HEK293 (cell line): ENCODE data around the gene USP12.

Experiments
- CTCF ChIA-PET: fragments of 350-600 bp; formaldehyde crosslinking; extraction: SDS; loops from one replicate; lab custom pipeline; 2021; ENCODE audit warnings: antibody characterized with exemption; lab: Yijun Ruan, JAX
- POLR2A ChIA-PET: fragments of 300-600 bp; formaldehyde crosslinking; extraction: SDS; loops from one replicate; lab custom pipeline; 2020; ENCODE audit warnings: antibody characterized with exemption, inconsistent platforms; lab: Yijun Ruan, JAX
- H3K27ac ChIP-seq: fragments of 200-500 bp; sonication (Bioruptor generic); 2 replicates; pipeline ENCODE4 v1.5.1; 2014; ENCODE audit warnings: low read depth, low read length, control low read depth, inconsistent platforms; ENCODE audit errors: extremely low read depth
- H3K36me3 ChIP-seq, 2 experiments: fragments of 200-500 bp in 1 of 2; sonication (Bioruptor generic) in 1 of 2; 1 replicate in 1 of 2; 2 replicates in 1 of 2; pipeline ENCODE4 v1.5.1; 2014 to 2017; ENCODE audit warnings: inconsistent platforms in 2 of 2, low read length in 2 of 2; ENCODE audit not compliant: control insufficient read depth in 2 of 2, insufficient read depth in 1 of 2
- H3K4me1 ChIP-seq: fragments of 200-500 bp; sonication (Bioruptor generic); 2 replicates; pipeline ENCODE4 v1.5.1; 2014; ENCODE audit warnings: mild to moderate bottlenecking, low read length, inconsistent platforms; ENCODE audit not compliant: control insufficient read depth, insufficient read depth
- H3K4me3 ChIP-seq: 2 replicates; pipeline ENCODE4 v1.5.1; 2011; ENCODE audit warnings: low read depth, mild to moderate bottlenecking, control low read depth, low read length, moderate library complexity
- H3K9me3 ChIP-seq: fragments of 200-500 bp; sonication (Bioruptor generic); 2 replicates; pipeline ENCODE4 v1.5.1; 2014; ENCODE audit warnings: low read depth, low read length, inconsistent platforms; ENCODE audit not compliant: control insufficient read depth, insufficient read depth
- BCL6B ChIP-seq: fragments of 450-650 bp; formaldehyde crosslinking; IDR thresholded peaks from 2 replicates; pipeline ENCODE4 v1.5.1; 2017; ENCODE audit warnings: missing biosample characterization, missing genetic modification characterization
- CTCF ChIP-seq: fragments of 450-650 bp; formaldehyde crosslinking; IDR thresholded peaks from 2 replicates; pipeline ENCODE4 v1.5.1; 2016; ENCODE audit warnings: missing biosample characterization, missing genetic modification characterization
- EGR2 ChIP-seq: fragments of 450-650 bp; formaldehyde crosslinking; IDR thresholded peaks from 2 replicates; pipeline ENCODE4 v1.5.1; 2016; ENCODE audit warnings: low read depth, missing biosample characterization, missing genetic modification characterization
- SP2 ChIP-seq: fragments of 450-650 bp; formaldehyde crosslinking; IDR thresholded peaks from 2 replicates; pipeline ENCODE4 v1.5.1; 2016; ENCODE audit warnings: missing biosample characterization, missing genetic modification characterization
- YY1 ChIP-seq: fragments of 450-650 bp; formaldehyde crosslinking; IDR thresholded peaks from 2 replicates; pipeline ENCODE4 v1.5.1; 2018; ENCODE audit warnings: missing biosample characterization, missing genetic modification characterization
- ZBTB1 ChIP-seq: fragments of 450-650 bp; formaldehyde crosslinking; IDR thresholded peaks from 2 replicates; pipeline ENCODE4 v1.5.1; 2016; ENCODE audit warnings: missing biosample characterization, missing genetic modification characterization
- ZFP37 ChIP-seq: fragments of 450-650 bp; formaldehyde crosslinking; IDR thresholded peaks from 2 replicates; pipeline ENCODE4 v1.5.1; 2016; ENCODE audit warnings: missing biosample characterization, missing genetic modification characterization
- ZNF133 ChIP-seq: fragments of 450-650 bp; formaldehyde crosslinking; IDR thresholded peaks from 2 replicates; pipeline ENCODE4 v1.5.1; 2016; ENCODE audit warnings: missing biosample characterization, missing genetic modification characterization
- ZNF174 ChIP-seq: fragments of 450-650 bp; formaldehyde crosslinking; IDR thresholded peaks from 2 replicates; pipeline ENCODE4 v1.5.0; 2017; ENCODE audit warnings: missing biosample characterization, mild to moderate bottlenecking, missing genetic modification characterization
- ZNF223 ChIP-seq: fragments of 450-650 bp; formaldehyde crosslinking; IDR thresholded peaks from 2 replicates; pipeline ENCODE4 v1.5.1; 2016; ENCODE audit warnings: missing biosample characterization, missing genetic modification characterization
- ZNF24 ChIP-seq: fragments of 450-650 bp; formaldehyde crosslinking; IDR thresholded peaks from 2 replicates; pipeline ENCODE4 v1.5.1; 2016; ENCODE audit warnings: missing biosample characterization, missing genetic modification characterization
- ZNF692 ChIP-seq: fragments of 450-650 bp; formaldehyde crosslinking; IDR thresholded peaks from 2 replicates; pipeline ENCODE4 v1.5.1; 2016; ENCODE audit warnings: missing biosample characterization, missing genetic modification characterization
- ZNF843 ChIP-seq: fragments of 450-650 bp; formaldehyde crosslinking; IDR thresholded peaks from 2 replicates; pipeline ENCODE4 v1.5.1; 2016; ENCODE audit warnings: missing biosample characterization, missing genetic modification characterization
- ZXDB ChIP-seq: fragments of 450-650 bp; formaldehyde crosslinking; IDR thresholded peaks from 2 replicates; pipeline ENCODE4 v1.5.1; 2016; ENCODE audit warnings: missing biosample characterization, missing genetic modification characterization
- TF ChIP-seq, protein P1 (sequence below): IDR thresholded peaks from 2 replicates; pipeline ENCODE4 v1.6.1; 2011; ENCODE audit warnings: mild to moderate bottlenecking, low read depth, low read length, borderline replicate concordance
- TF ChIP-seq, protein P2 (sequence below): fragments of 450-650 bp; formaldehyde crosslinking; optimal IDR thresholded peaks from 2 replicates; pipeline ENCODE3; 2016; ENCODE audit warnings: missing biosample characterization, mild to moderate bottlenecking, missing genetic modification characterization
- TF ChIP-seq, protein P3 (sequence below): fragments of 450-650 bp; formaldehyde crosslinking; conservative IDR thresholded peaks from 2 replicates; pipeline ENCODE4 v1.5.1; 2016; ENCODE audit warnings: low read depth, missing biosample characterization, missing genetic modification characterization

Gene USP12

DNA sequence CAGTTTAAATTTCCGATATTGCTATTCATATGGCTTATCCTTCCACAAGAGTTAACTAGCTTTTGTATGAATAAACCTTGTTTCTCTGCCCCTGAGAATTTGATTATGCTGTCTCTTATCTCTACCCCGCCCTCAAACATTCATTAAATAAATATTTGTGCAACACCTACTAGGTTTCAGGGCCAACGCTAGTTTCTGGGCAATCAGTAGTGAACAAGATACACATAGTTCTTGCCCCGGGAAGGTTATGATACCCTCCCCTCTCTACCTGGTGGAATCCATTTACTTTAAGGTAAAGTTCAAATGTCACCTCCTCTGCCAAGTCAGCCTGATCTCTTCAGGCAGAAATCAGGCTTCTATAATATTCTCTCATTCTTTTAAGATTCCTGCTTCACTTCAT is 16.6 kb upstream of the USP12 start (continued):
- no peak for TF ChIP-seq CTCF (tag by site-specific recombination)
- TF ChIP-seq ZNF24 (tag by site-specific recombination), result no peak

- no peaks in the 10 kb centered on the region for H3K4me1 ChIP-seq
- ChIA-PET CTCF (no interaction called here), POLR2A (no interaction called here)
Observed at GRCh38 chr13:27186295-27186694, 14.7 kb upstream of the USP12 start.

More at GRCh38 chr13:27186295-27186694, 14.7 kb upstream of the USP12 start:
- Histone ChIP-seq H3K36me3 (no peaks in the 10 kb centered on the region), H3K27ac (no peak overlapping the region), H3K9me3 (no peaks in the 10 kb centered on the region), H3K4me3 (no peak overlapping the region)
- TF ChIP-seq SP2 (no peak), YY1 (tag by site-specific recombination) (no peak), ZNF843 (tag by site-specific recombination) (no peak), ZNF133 (tag by site-specific recombination) (no peak), ZXDB (tag by site-specific recombination) (no peak), BCL6B (tag by site-specific recombination) (no peak), ZBTB1 (no peak), ZNF223 (tag by site-specific recombination) (no peak), ZNF692 (tag by site-specific recombination) (no peak), EGR2 (no peak), ZFP37 (tag by site-specific recombination) (no peak), ZNF174 (tag by site-specific recombination) (no peak)
- TF ChIP-seq, protein P1, sequence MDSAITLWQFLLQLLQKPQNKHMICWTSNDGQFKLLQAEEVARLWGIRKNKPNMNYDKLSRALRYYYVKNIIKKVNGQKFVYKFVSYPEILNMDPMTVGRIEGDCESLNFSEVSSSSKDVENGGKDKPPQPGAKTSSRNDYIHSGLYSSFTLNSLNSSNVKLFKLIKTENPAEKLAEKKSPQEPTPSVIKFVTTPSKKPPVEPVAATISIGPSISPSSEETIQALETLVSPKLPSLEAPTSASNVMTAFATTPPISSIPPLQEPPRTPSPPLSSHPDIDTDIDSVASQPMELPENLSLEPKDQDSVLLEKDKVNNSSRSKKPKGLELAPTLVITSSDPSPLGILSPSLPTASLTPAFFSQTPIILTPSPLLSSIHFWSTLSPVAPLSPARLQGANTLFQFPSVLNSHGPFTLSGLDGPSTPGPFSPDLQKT, result no peak
- TF ChIP-seq, protein P2, sequence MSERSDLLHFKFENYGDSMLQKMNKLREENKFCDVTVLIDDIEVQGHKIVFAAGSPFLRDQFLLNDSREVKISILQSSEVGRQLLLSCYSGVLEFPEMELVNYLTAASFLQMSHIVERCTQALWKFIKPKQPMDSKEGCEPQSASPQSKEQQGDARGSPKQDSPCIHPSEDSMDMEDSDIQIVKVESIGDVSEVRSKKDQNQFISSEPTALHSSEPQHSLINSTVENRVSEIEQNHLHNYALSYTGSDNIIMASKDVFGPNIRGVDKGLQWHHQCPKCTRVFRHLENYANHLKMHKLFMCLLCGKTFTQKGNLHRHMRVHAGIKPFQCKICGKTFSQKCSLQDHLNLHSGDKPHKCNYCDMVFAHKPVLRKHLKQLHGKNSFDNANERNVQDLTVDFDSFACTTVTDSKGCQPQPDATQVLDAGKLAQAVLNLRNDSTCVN (tag by site-specific recombination), result no peak
- TF ChIP-seq, protein P3, sequence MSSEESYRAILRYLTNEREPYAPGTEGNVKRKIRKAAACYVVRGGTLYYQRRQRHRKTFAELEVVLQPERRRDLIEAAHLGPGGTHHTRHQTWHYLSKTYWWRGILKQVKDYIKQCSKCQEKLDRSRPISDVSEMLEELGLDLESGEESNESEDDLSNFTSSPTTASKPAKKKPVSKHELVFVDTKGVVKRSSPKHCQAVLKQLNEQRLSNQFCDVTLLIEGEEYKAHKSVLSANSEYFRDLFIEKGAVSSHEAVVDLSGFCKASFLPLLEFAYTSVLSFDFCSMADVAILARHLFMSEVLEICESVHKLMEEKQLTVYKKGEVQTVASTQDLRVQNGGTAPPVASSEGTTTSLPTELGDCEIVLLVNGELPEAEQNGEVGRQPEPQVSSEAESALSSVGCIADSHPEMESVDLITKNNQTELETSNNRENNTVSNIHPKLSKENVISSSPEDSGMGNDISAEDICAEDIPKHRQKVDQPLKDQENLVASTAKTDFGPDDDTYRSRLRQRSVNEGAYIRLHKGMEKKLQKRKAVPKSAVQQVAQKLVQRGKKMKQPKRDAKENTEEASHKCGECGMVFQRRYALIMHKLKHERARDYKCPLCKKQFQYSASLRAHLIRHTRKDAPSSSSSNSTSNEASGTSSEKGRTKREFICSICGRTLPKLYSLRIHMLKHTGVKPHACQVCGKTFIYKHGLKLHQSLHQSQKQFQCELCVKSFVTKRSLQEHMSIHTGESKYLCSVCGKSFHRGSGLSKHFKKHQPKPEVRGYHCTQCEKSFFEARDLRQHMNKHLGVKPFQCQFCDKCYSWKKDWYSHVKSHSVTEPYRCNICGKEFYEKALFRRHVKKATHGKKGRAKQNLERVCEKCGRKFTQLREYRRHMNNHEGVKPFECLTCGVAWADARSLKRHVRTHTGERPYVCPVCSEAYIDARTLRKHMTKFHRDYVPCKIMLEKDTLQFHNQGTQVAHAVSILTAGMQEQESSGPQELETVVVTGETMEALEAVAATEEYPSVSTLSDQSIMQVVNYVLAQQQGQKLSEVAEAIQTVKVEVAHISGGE (tag by site-specific recombination), result no peak
